ENCODE data around the gene CDT1.
"Not testable (repeated sequence)": the region's sequence is repeated elsewhere in the genome, so short reads cannot be mapped to it uniquely, and the experiment has no call there.

The CDT1 gene

DNA sequence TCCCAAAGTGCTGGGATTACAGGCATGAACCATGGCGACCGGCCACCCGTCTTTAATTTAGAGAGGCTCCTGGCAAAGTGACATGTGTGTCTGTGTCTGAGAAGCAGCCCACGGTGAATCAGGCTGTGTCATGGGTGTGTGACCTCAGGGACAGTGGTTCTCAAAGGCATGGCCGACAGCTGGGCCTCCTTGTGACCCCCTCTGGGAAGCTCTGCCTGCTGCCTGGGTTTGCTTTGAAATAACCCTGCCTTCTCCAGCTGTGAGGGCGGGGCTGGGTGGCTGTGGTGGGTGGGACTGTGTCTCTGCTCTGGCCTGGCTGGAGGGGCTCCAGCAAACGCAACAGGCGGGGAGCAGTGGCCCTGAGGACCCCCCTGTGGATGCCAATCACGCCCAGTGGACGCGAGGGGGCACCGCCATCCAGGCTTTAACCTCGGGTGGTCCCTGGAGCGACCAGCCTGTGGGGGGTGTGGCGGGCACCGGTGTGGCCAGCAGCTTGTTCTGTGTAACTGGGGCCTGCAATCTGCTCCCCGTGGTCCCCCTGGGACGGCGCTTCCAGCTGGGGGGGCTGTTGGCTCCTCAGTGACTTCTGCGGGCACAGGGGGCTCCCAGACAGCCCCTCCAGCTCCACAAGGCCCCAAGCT is 16.9 kb downstream of the CDT1 start:
- DNase-seq, result no peak

DNA sequence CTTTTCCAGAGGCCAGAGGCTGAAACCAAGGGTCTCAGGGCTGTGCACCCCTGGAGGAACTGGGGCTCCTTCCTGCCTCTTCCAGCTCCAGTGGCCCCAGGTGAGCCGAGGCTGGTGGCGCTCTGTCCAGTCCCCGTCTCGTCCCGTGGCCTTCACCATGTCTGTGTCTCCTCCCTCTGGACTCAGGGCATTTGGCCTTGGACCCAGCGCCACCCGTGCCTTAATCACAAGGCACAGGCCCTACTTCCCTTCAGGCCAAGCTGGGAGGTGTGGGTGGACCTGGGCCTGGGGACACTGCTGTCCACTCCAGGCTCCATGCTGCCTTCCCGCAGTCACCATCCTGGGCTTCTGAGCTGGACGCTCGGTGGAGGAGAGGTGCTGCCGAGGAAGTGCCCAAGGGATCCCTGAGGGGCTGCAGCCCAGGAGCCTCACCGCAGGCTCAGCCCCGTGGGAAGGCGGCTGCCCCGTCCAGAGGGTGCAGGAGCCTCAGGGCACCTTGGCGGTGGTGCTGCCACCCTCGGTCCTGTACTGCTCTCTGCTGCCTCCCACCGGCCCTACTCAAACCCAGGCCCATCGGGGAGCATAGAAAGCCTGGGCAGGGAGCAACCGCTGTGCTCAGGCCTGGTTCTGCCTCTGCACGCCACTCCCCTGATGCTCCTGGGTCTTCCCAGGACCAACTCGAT is 17.7 kb downstream of the CDT1 start:
- no peak for DNase-seq

- DNase-seq, result no peak
Observed at GRCh38 chr16:88822281-88823040, 18.9 kb downstream of the CDT1 start.

- DNase-seq, result not testable (repeated sequence)
Observed at GRCh38 chr16:88823646-88824045, 20.1 kb downstream of the CDT1 start.

- no peak for DNase-seq
Observed at GRCh38 chr16:88824256-88825077, 20.9 kb downstream of the CDT1 start.

GRCh38 chr16:88825146-88825545 is 21.6 kb downstream of the CDT1 start:
- DNase-seq, result no peak

- DNase-seq, result no peak
Observed at GRCh38 chr16:88826070-88826840, 22.7 kb downstream of the CDT1 start.

- no peak for DNase-seq
Observed at GRCh38 chr16:88827727-88828126, 24.1 kb downstream of the CDT1 start.

- no peak for DNase-seq
Observed at GRCh38 chr16:88828711-88829110, 25.1 kb downstream of the CDT1 start.

DNA sequence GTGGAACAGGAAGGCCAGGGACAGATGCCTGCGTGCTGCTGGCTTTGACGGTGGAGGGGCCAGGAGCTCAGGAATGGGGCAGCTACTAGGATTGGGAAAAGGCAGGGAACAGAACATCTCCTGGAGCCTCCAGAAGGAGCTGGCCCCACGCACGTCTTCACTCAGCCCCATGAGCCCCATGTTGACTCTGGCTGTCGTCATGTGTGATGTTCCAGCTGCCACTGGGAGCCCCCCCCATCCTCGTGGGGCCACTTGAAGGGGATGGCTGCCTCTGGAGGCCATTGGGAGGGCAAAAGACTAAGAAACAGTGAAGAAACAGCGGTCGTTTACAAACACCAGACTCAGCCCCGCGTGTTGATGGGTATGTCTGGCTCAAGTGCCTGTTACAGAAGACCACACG is 26.7 kb downstream of the CDT1 start:
- no peak for DNase-seq

- DNase-seq, result no peak
Observed at GRCh38 chr16:88830783-88831182, 27.2 kb downstream of the CDT1 start.

DNA sequence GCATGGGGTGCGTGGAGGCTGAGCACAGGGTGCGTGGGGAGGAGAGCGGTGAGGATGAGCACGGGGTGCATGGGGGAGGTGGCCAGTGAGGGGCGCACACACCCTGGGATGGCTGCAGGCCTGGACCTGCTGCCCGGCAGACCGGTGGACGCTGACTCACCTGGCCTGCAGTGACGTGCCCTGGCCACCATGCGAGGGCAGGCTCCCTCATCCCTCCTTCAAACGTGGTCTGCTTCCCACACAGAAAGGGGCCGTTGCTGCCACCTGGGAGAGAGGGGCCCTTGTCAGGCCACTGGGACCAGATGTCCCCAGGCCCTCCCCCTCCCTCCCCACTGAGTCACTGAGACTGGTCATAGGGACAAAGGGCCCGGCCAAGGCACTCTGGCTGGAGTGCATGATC is 28.2 kb downstream of the CDT1 start:
- no peak for DNase-seq

GRCh38 chr16:88833086-88833485 is 29.5 kb downstream of the CDT1 start:
- no peak for DNase-seq

DNA sequence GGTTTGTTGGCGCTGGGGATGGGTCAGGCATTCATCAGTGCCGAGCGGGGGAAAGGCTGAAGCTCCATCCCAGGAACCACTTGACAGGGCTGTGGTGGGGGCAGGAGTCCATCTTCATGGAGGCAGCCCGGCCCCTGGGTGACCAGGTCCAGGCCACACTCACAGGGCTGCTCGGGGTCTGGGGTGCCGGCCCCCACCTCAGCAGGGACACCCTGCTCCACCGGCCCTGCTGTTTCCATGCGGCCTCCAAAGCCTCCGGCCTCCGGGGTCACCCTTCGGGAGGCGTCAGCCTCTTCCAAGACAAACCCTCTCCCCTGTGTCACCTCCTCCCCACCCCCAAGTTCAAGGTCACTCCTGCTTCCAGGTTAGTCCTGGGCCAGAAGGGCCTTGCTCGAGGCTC is 31.1 kb downstream of the CDT1 start:
- no peak for DNase-seq

DNA sequence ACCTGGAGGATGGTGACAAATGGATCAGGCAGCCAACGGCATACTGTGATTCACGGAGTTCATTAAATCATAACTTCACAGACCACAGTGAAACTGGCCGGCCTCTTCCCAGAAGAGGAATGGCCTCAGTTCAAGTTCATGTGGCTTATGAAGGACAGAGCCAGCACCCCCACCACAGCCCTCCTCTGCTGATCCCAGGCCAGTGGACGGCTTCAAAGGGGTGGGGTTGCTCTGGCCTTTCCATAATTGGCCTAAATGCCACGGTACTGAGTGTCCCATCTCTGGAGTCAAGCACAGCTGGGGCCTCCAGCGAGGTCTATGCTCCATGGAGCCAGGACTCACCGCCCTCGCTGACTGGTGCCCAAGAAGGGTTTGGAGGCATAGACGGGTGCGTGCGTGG is 31.8 kb downstream of the CDT1 start:
- no peak for DNase-seq

GRCh38 chr16:88835818-88836217 is 32.2 kb downstream of the CDT1 start:
- DNase-seq, result no peak

- no peak for DNase-seq
Observed at GRCh38 chr16:88836791-88837190, 33.2 kb downstream of the CDT1 start.

DNA sequence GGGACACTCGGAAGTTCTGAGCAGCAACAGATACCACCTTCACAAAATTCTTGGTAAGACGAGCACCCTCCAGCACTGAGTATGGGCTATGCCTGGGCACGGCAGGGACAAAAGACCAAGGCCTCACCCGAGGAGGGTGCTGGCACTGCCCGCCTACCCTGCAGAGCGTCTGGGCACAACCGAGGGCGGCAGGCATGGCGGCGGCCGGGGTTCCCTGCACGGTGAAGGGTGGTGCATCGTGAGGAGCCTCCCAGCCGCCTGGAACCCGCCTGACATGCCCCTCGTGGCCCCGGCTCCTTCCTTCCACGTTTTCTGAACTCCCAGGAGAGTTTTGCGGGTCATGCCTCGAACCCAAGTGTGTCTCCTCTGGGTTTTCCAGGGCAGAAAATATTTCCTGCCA is 34.2 kb downstream of the CDT1 start:
- DNase-seq, result no peak

DNA sequence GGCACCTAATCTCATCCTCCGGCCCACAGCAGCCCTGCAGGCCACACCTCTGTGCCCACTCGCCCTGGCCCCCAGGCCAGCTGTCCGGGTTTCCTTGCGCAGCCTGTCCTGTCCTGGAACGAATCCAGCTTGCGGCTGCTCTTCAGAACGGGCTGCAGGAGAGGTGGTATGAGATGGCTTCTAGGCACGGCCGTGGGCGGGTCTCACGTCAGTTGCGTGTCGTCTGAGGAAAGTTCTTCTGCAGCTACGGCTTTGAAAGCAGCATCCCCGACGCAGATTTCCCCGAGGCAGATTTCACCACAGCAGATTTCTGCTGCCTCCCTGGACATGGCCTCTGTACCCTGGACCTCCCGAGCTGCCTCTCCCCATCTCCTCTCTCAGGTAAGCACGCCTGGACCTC is 35.0 kb downstream of the CDT1 start:
- no peak for DNase-seq

- no peak for DNase-seq
Observed at GRCh38 chr16:88839026-88839529, 35.5 kb downstream of the CDT1 start.

GRCh38 chr16:88839745-88840599 is 36.4 kb downstream of the CDT1 start:
- DNase-seq, result no peak
